GM10847 (cell line): Measurements from ENCODE around the gene OASL.
A peak's percentile ranks its signal among the peaks of the same experiment; 100 is the strongest.

Experiments used
- POLR2A ChIP-seq: IDR thresholded peaks from 2 replicates; pipeline ENCODE4 v1.6.1; 2011; ENCODE audit not compliant: insufficient read length; ENCODE audit errors: extremely low read depth

OASL gene

DNA sequence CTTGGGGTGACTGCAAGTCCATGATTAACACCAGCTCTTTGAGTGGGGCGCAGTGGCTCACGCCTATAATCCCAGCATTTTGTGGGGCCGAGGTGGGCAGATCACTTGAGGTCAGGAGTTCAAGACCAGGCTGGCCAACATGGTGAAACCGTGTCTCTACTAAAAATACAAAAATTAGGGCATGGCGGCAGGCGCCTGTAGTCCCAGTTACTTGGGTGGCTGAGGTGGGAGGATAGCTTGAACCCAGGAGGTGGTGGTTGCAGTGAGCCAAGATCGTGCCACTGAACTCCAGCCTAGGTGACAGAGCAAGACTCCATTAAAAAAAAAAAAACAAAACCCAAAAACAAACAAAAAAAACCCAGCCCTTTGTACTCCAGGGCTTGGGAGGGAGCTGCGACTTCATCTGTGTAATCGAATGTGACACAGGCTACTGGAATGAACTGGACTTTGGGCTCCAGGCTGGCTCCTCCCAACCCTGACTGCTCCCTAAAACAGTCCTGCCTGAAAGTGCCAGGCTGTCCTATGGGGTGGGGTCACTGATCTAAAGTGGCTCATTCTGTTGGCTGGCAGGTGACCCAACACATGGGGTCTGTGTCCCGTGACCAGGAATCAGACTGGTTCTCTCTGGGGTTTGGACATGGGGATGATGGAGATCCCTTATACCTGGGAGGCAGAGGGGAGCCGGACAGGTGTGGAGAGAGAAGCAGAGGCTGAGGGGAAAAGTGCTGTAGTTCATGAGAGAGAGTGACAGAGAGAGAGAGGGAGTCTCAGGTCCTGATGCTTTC lies 13.4 kb downstream of the OASL start:
- TF ChIP-seq POLR2A: no peak

DNA sequence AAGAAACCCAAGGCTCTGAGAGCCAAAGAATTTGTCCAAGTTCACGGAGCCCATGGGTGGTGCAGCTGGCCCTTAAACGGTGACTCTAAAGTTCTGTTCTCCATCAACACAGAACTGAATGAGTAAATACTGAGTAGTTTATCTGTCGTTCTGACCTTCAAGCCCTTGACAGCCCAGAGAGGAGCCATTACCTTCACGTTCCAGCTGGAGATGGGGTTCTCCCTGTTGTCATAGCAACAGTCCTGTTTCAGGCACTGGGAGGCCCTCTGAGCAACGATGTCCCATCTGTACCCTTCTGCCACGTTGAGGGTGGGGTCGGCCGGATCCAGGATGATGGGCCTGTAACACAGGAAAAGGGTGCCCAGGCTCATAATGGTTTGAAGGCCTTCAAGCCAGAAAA lies 15.2 kb downstream of the OASL start:
- no peak for TF ChIP-seq POLR2A

DNA sequence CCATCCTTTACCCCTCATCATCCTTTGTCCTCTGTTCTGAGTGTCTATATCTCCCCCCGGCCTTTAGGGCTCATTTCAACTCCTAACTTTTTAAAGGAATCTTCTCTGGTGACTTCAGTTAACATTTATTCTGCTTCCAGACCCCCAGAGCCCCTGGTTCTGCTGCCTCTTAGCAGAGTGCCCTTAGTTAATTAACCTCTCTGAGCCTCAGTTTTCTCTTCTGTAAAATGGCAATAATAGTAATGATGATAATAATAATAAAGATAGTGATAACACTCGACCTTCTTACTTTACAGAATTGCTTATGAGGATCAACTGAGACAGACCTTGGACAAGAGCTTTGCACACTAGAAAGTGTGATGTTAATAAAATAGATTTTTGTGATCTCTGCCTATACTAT lies 16.3 kb downstream of the OASL start:
- TF ChIP-seq POLR2A: no peak

DNA sequence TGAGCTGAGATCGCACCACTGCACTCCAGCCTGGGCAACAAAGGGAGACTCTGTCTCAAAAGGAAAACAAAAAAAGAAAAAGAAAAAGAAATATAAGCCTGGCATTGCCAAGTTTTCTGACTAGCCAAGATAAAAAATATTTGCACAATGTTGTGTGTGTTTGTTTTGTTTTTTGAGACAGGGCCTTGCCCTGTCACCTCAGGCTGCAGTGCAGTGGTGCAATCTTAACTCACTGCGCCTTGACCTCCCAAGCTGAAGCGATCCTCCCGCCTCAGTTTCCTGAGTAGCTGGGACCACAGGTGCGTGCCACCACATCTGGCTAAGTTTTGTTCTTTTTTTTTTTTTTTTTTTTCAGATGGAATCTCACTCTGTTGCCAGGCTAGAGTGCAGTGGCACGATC lies 17.3 kb downstream of the OASL start:
- no peak for TF ChIP-seq POLR2A

DNA sequence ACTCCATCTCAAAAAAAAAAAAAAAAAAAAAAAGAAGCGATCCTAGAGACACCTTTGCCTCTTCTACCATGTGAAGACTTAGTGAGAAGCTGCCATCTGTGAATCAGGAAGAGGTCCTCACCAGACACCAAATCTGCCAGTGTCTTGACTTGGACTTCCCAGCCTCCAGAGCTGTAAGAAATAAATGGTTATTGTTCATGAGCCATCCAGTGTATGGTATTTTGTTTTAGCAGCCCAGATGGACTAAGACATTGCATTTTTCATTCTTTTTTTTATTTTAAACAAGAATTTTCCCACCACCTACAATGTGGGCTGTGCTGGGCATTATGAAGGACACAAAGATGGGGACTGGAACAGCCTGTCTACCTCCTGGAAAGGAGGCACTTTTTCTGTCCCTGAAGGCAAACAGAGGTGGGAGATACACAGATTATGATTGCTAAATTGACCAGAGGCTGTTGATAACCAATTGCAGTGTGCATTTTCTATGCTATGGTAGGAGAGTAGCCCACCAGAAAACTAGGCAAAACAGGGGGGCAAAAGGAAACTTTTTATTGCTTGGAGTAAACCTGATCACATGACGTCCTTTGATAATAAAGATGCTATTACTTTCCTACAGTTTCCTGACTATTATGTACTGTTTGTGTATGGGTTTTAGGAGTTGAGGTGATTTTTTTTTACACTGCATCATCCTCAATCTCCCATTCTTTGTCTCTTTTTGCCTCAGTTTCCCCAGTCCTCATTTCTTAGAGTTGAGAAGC lies 20.0 kb downstream of the OASL start:
- no peak for TF ChIP-seq POLR2A

DNA sequence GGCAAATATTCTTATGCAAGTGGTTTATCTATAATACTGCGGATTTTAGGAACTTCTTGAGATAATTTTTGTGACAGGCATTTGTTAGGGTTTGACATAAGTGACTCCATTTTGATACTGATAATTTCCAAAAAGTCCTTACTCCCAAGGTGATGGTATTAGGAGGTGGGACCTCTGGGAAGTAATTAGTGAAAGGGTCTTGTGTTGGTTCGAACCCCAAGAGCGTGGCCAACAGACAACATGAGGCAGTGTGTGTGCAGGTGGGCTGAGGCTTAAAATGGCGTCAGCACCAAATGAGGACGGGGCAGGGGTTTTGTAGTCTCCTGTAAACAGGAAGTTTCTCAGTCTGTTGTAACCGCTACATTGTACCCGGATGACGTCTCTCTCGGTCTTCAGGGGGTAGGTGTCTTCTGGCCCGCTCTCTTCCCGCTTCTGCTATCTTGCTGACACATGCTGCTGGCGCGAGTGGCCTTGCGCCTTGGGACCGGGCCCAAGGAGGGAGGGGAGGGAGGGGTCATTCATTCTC lies 21.0 kb downstream of the OASL start:
- no peak for TF ChIP-seq POLR2A

DNA sequence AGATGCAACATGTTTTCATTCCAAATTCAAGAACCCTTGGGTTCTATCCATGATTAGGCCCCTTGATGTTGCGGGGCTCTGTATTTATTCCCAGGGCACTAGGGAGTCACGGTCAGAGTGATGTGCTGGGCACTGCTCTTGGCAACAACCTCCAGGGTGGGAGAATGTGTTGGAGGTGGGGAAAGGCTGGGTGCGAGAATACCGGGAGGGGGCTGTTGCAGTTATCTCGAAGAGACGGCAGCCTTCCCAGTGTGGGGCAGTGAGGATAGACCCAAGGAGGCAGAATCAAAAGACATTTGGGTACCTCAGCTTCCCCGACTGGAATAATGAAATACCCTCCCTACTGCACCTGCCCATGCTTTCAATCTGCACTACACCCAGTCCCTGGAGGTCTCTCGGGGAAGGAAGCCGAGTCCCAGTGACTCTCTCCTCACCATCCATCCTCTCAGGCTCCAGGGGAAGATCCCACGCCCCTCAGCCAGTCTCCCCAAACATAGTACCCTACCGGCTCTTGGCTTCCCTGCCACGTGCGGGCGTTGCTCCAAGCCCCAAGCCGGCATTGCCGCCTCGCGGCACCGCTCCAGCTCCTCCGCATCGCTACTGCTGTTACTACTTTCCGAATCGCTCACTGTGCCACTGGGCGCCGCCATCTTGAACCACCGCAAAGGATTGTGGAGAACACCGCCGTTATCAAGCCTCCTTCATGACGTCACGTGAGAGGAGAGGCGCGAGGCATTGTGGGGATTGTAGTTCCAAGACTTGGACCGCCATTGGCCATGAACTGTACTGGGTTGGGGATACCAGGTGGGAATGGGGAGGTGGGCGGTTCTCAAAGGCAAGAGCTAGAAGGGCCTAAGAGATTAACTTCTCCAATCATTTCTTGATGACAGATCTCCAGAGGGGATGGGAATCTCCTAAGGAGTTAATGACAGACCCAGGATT lies 22.9 kb downstream of the OASL start, which contains the start of gene C12orf43:
Gene C12orf43, minus strand, starts transcription at position 663 of the 942 bp plus-strand sequence. Its CDS starts 13 bp downstream, at position 650.
- peak; percentile 59 for TF ChIP-seq POLR2A

DNA sequence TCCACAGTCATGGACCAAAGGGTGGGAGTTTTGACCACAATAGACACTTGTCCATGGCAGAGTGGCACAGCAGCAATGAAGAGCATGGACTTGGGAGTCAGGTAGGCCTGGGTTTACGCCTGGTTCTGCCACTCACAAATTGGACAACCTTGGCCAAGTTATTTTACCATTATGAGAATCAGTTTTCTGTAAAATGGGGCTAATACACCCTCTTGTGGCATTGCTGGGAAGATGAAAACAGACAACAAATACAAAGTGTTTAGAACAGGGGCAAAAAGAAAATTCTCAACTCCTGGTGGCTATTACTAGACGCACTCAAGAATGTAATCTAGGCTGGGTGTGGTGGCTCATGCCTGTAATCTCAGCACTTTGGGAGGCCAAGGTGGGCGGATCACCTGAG lies 25.3 kb downstream of the OASL start:
- no peak for TF ChIP-seq POLR2A

DNA sequence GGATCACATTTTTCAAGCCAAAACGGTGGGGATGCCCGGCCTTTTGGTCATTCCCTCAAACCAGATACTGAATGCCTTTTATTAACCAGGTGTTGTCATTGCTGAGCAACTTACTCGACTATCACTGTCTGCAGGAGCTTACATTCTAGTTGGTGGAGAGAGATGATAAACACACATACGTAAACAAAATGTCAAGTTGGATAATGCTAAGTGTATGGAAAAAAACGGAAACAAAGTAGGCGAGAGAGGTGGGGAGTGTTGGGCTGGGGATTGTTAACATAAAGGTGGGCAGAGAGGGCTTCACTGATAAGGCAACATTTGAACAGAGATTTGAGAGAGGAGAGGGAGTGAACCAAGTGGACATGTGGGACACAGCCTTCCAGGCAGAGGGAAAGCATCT lies 27.2 kb downstream of the OASL start:
- TF ChIP-seq POLR2A: no peak

DNA sequence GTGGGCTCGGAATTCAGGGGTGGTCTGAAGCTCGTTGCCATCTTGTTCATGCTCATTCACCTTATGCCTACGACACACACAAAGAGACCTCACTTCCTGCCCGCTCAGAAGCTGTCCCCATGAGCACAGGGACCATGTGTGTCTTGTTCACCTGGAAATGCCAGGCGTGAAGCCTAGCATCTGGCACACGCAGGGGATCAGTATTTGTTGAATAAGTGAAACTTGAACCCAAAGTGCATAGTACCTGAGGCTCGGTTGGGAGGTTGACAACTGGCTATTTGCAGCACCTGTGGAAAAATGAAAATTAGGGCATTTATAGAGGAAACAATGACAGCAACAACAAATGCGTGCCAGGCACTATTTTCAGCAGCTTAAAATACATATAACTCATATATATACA lies 28.2 kb downstream of the OASL start:
- no peak for TF ChIP-seq POLR2A

DNA sequence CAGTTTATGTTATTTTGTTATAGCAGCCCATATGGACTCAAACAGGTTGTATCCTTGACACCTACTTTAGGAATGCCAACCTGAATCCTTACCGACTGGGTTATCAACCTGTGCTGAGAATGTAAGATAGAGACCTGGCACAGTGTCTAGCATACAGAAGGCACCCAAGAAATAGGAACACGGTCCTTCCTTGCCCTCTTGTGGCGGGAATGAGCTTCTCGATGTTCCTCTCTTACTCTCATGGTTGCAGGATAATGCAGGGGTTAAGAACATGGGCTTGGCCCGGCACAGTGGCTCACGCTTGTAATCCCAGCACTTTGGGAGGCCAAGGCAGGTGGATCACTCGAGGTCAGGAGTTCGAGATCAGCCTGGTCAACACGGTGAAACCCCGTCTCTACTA lies 29.3 kb downstream of the OASL start:
- TF ChIP-seq POLR2A: no peak

DNA sequence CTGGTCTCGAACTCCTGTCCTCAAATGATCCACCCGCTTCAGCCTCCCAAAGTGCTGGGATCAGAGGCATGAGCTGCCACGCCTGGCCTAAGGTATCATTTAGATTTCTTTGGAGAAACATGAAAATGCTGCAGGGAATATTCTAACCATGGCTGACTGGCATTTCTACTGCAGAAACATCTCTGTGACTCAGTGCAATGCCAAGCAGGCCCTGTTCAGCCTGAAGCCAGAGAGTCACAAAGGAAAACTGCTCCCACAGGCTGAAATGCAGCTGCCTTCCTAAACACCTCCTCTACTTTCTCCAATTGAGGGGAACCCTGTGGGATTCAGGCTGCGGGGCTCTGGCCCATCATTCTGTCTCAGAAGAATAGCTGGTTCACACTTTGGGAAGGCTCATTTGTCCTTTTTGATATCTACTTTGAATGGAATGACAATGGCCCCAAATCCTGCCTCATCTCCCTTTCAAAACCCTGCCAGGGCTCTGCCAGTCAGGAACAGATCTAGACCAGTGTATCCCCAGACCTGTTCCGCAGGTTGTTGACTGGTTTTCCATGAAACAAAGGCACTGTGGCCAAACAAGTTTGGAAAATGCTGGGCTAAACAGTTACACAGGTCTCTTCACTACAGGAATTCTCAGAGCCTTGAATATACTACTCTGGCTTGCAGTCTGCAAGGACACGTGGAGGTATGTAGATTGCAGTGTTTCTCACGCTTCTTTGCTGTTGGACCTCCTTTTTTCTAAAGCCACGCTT lies 30.5 kb downstream of the OASL start:
- TF ChIP-seq POLR2A: no peak

DNA sequence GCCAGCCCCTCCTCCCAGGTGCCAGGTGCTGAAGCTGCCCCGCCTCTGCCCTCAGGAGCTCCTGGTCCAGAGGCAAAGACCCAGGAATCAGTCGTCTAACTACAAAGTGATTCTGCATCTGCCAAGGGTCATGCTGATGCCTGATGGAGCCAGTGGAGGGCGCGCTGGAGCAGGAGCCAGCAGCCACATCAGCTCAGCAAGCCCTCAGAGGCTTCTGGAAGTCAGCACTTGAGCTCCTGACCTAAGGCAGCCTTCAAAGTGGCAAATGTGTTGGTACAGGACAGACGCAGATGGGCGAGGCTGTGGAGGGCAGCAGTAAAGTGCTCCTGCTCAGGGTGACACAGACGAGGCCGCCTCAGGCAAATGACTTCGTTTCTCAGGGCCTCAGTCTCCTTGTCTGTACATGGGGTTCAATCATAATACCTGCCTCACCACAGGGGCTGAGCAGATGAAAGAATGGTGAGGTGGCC lies 33.7 kb downstream of the OASL start:
- no peak for TF ChIP-seq POLR2A

DNA sequence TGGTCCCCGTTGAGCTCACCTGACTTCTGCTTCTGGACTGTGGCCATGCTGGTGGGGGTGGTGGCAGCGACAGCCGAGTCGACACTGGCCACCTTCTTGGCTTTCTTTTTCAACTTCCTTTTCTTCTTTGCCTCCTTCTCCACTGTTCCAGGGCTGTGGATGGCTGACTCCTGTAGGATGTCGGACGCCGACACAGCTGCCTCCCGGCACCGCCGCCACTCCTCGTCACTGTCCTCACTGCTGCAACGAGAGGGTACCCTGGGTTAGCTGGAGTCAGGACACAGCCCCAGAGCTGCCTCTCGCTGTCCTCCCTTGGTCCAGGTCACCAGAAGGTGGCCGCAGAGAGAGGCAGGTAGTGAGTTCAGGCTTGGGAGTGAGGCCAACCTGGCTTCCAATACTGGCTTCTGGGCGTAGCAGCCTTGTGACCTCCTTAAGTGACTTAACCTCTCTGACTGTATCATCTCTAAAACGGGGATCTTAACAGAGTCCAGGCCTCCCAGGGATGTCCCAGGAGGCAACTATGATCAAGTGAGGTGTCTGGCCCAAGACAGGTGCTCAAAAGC lies 34.7 kb downstream of the OASL start:
- no peak for TF ChIP-seq POLR2A
